Liver (tissue), 3 donors: Measurements from ENCODE around the gene UNC13B.
"Not testable (repeated sequence)": the region's sequence is repeated elsewhere in the genome, so short reads cannot be mapped to it uniquely, and the experiment has no call there.

Experiments used
- ATF3 ChIP-seq: IDR thresholded peaks from 2 replicates; pipeline ENCODE4 v1.6.1; 2016; ENCODE audit warnings: antibody characterized with exemption
- CTCF ChIP-seq: fragments of 150-350 bp; IDR thresholded peaks from 2 replicates; pipeline ENCODE4 v1.5.1; 2017; ENCODE audit warnings: improper control_type of control experiment, low read depth, low read length; ENCODE audit not compliant: missing input control
- FOXA1 ChIP-seq: IDR thresholded peaks from 2 replicates; pipeline ENCODE4 v1.6.1; 2016; ENCODE audit warnings: antibody characterized with exemption
- HNF4A ChIP-seq, 2 donors: conservative IDR thresholded peaks; 2 replicates each; pipeline ENCODE4 v1.6.1; 2016; ENCODE audit warnings: antibody characterized with exemption in 2 of 2, mild to moderate bottlenecking in 2 of 2
- JUND ChIP-seq, 2 donors: IDR thresholded peaks; 2 replicates each; pipeline ENCODE4 v1.6.1; 2016; ENCODE audit warnings: antibody characterized with exemption in 2 of 2
- MAX ChIP-seq: IDR thresholded peaks from 2 replicates; pipeline ENCODE4 v1.6.1; 2016; ENCODE audit warnings: antibody characterized with exemption
- NR2F2 ChIP-seq: IDR thresholded peaks from 2 replicates; pipeline ENCODE4 v1.6.1; 2016; ENCODE audit warnings: antibody characterized with exemption
- RAD21 ChIP-seq, 2 donors: IDR thresholded peaks; 2 replicates each; pipeline ENCODE4 v1.6.1; 2016; ENCODE audit warnings: antibody characterized with exemption in 2 of 2, mild to moderate bottlenecking in 2 of 2
- SP1 ChIP-seq: IDR thresholded peaks from 2 replicates; pipeline ENCODE4 v1.6.1; 2018; ENCODE audit warnings: antibody characterized with exemption, mild to moderate bottlenecking
- TAF1 ChIP-seq: conservative IDR thresholded peaks from 2 replicates; pipeline ENCODE4 v1.6.1; 2016; ENCODE audit warnings: antibody characterized with exemption, mild to moderate bottlenecking
- YY1 ChIP-seq: IDR thresholded peaks from 2 replicates; pipeline ENCODE4 v1.6.1; 2016; ENCODE audit warnings: antibody characterized with exemption, mild to moderate bottlenecking
- donor health status: healthy.
- donor health status: healthy.

- TF ChIP-seq MAX; CTCF; HNF4A (conservative IDR thresholded peaks at IDR 0.05); YY1; SP1; FOXA1; TAF1; ATF3; JUND (IDR thresholded peaks at IDR 0.05); RAD21 (IDR thresholded peaks at IDR 0.05); NR2F2: not testable (repeated sequence)
Observed at GRCh38 chr9:35409434-35409833, 247.6 kb downstream of the UNC13B start.
